K562 (cell line): Measurements from ENCODE around the gene SLC5A10. TPM values are rescaled to one million over a fixed set of nuclear protein-coding genes. Genes with fewer than 3 reads are reported as not detected.

Experiments
- ATAC-seq: fragments of 200-7000 bp; cut with Tn5 transposase; 3 replicates; pipeline ENCODE4 v1.9.1; 2020; ENCODE audit warnings: moderate library complexity
- BruUV-seq: library from RNA; stranded (reverse); fragments of 400-500 nt; replicated peaks from 2 replicates; lab custom pipeline; 2021; lab: Mats Ljungman, UMichigan
- CTCF ChIA-PET: fragments of 300-600 bp; formaldehyde crosslinking; extraction: SDS; loops from one replicate; lab custom pipeline; 2021; ENCODE audit warnings: low intra/inter-chr PET ratio; lab: Yijun Ruan, JAX
- POLR2A ChIA-PET: fragments of 300-600, 350-650 bp; sonication (Branson Sonifier 250); formaldehyde crosslinking; extraction: SDS; loops from one replicate; lab custom pipeline; 2021; ENCODE audit warnings: antibody characterized with exemption, inconsistent platforms; lab: Yijun Ruan, JAX
- DNase-seq, 4 experiments: peaks; one replicate each; pipeline versions ENCODE4 v3.0.0 to v3.0.0-alpha.2; 2011 to 2018; ENCODE audit warnings: low spot score in 3 of 4, mixed read lengths in 3 of 4; ENCODE audit errors: extremely low read depth in 1 of 4
- FAIRE-seq: peaks from 2 replicates; lab custom pipeline; 2011; peaks lifted over from hg19 to GRCh38; lab: Jason Lieb, UNC
- H2AFZ ChIP-seq: 2 replicates; pipeline ENCODE4 v1.6.0; 2011; ENCODE audit warnings: low read depth, low read length, control low read depth, inconsistent platforms
- H3K27ac ChIP-seq: fragments of 200-600 bp; 3 replicates; pipeline ENCODE4 v1.8.0; 2011; ENCODE audit warnings: low read depth, mild to moderate bottlenecking, control low read depth, inconsistent platforms, low read length, moderate library complexity, mixed read lengths; ENCODE audit errors: extremely low read depth
- H3K27me3 ChIP-seq, 2 experiments: fragments of 300-600 bp in 1 of 2; 2 replicates in 1 of 2; 3 replicates in 1 of 2; pipeline versions ENCODE4 v1.6.0 to v1.8.0; 2011; ENCODE audit warnings: inconsistent platforms in 2 of 2, low read length in 2 of 2, mild to moderate bottlenecking in 1 of 2, mixed read lengths in 1 of 2, moderate library complexity in 1 of 2; ENCODE audit not compliant: control insufficient read depth in 2 of 2, insufficient read depth in 2 of 2
- H3K36me3 ChIP-seq: fragments of 300-600 bp; 3 replicates; pipeline ENCODE4 v1.8.0; 2011; ENCODE audit warnings: mild to moderate bottlenecking, low read length, inconsistent platforms; ENCODE audit not compliant: control insufficient read depth, insufficient read depth
- H3K4me1 ChIP-seq, 2 experiments: fragments of 200-600 bp in 1 of 2; replicated peaks in 1 of 2; 2 replicates in 1 of 2; 3 replicates in 1 of 2; pipeline versions ENCODE4 v1.5.1 to v1.8.0; 2011; ENCODE audit warnings: inconsistent platforms in 2 of 2, low read length in 2 of 2, mild to moderate bottlenecking in 1 of 2, mixed read lengths in 1 of 2, moderate library complexity in 1 of 2; ENCODE audit not compliant: control insufficient read depth in 2 of 2, insufficient read depth in 2 of 2
- H3K4me2 ChIP-seq: 2 replicates; pipeline ENCODE4 v1.6.1; 2011; ENCODE audit warnings: low read length, control low read depth, inconsistent platforms, mixed read lengths; ENCODE audit not compliant: insufficient read depth
- H3K4me3 ChIP-seq: fragments of 200-600 bp; sonication (generic), shearing (Covaris generic); 2 replicates; pipeline ENCODE4 v1.5.1; 2016; ENCODE audit warnings: control low read depth, inconsistent platforms
- H3K79me2 ChIP-seq: fragments of 200-600 bp; 3 replicates; pipeline ENCODE4 v1.8.0; 2011; ENCODE audit warnings: low read length, inconsistent platforms; ENCODE audit not compliant: control insufficient read depth, insufficient read depth
- H3K9ac ChIP-seq, 2 experiments: 2 replicates each; pipeline versions ENCODE4 v1.6.0 to v1.6.1; 2011; ENCODE audit warnings: low read depth in 2 of 2, low read length in 2 of 2, control low read depth in 1 of 2, inconsistent platforms in 1 of 2, mild to moderate bottlenecking in 1 of 2, mixed read lengths in 1 of 2; ENCODE audit not compliant: insufficient read depth in 1 of 2
- H3K9me1 ChIP-seq: one replicate; pipeline ENCODE4 v1.6.0; 2011; ENCODE audit warnings: inconsistent platforms, mild to moderate bottlenecking, low read length, moderate library complexity; ENCODE audit not compliant: control insufficient read depth, insufficient read depth
- H3K9me3 ChIP-seq: replicated peaks from 2 replicates; pipeline ENCODE4 v1.5.1; 2011; ENCODE audit warnings: low read depth, low read length, inconsistent platforms; ENCODE audit not compliant: control insufficient read depth, insufficient read depth
- H4K20me1 ChIP-seq: replicated peaks from 2 replicates; pipeline ENCODE4 v1.6.1; 2011; ENCODE audit warnings: low read length, inconsistent platforms, mixed read lengths; ENCODE audit not compliant: control insufficient read depth, insufficient read depth
- CHCHD3 ChIP-seq: fragments of 250-450 bp; sonication (Bioruptor Pico); IDR thresholded peaks from 2 replicates; pipeline ENCODE4 v2.1.2; 2022; ENCODE audit warnings: mild to moderate bottlenecking
- DPF2 ChIP-seq: fragments of 450-650 bp; IDR thresholded peaks from 2 replicates; pipeline ENCODE4 v1.6.1; 2016
- EZH2 ChIP-seq: IDR thresholded peaks from 2 replicates; pipeline ENCODE4 v1.6.1; 2012; ENCODE audit warnings: low read depth, mild to moderate bottlenecking, inconsistent platforms, low read length, borderline replicate concordance
- HNRNPLL ChIP-seq: fragments of 200-400 bp; formaldehyde crosslinking; IDR thresholded peaks from 2 replicates; pipeline ENCODE4 v1.6.1; 2017; ENCODE audit warnings: low read length, low read depth, mild to moderate bottlenecking; ENCODE audit not compliant: poor library complexity, severe bottlenecking
- NR2F6 ChIP-seq: fragments of 450-650 bp; formaldehyde crosslinking; IDR thresholded peaks from 2 replicates; pipeline ENCODE4 v1.4.0; 2020; ENCODE audit warnings: mild to moderate bottlenecking
- TCF7 ChIP-seq: sonication (generic); IDR thresholded peaks from 2 replicates; pipeline ENCODE4 v1.6.1; 2016; ENCODE audit warnings: antibody characterized with exemption, borderline replicate concordance
- TEAD4 ChIP-seq, 2 experiments: sonication (generic) in 1 of 2; formaldehyde crosslinking in 1 of 2; IDR thresholded peaks; 2 replicates each; pipeline versions ENCODE4 v1.6.1 to v1.8.0; 2012 to 2022; ENCODE audit warnings: borderline replicate concordance in 1 of 2, inconsistent platforms in 1 of 2, low read length in 1 of 2, mild to moderate bottlenecking in 1 of 2, missing genetic modification reagents in 1 of 2
- ZFP30 ChIP-seq: fragments of 250-450 bp; sonication (Bioruptor Pico); IDR thresholded peaks from 2 replicates; pipeline ENCODE4 v1.8.0; 2022; ENCODE audit warnings: moderate library complexity, mild to moderate bottlenecking, inconsistent platforms, borderline replicate concordance
- ZNF232 ChIP-seq: sonication (generic); formaldehyde crosslinking; IDR thresholded peaks from 2 replicates; pipeline ENCODE4 v1.8.0; 2022; ENCODE audit warnings: mild to moderate bottlenecking, missing genetic modification reagents
- ZNF408 ChIP-seq: fragments of 250-450 bp; sonication (Bioruptor Pico); IDR thresholded peaks from 2 replicates; pipeline ENCODE4 v1.4.0; 2020; ENCODE audit warnings: low read depth, mild to moderate bottlenecking, moderate library complexity
- ZNF668 ChIP-seq: fragments of 250-450 bp; sonication (Bioruptor Pico); IDR thresholded peaks from 2 replicates; pipeline ENCODE4 v1.8.0; 2022; ENCODE audit warnings: mild to moderate bottlenecking, inconsistent platforms
- WGBS: fragments of 100-300 bp; shearing (Covaris generic); methylation state at CpG from one replicate; pipeline ENCODE4 v1.1.6; 2016; ENCODE audit warnings: low coverage, mixed read lengths; ENCODE audit not compliant: insufficient coverage; ENCODE audit errors: missing lambda C conversion rate; 5-methylcytosine and 5-hydroxymethylcytosine counted together
- in situ Hi-C: fragments of 300-500 bp; cut with MboI; formaldehyde crosslinking; loops from 4 replicates; pipeline ENCODE4 v1.15.0; 2018; ENCODE audit warnings: inconsistent platforms, mixed read lengths
- intact Hi-C: fragments of 100-400 bp; cut with micrococcal nuclease; formaldehyde crosslinking; loops from 2 replicates; pipeline ENCODE4 v1.14.2; 2022
- polyA plus RNA-seq, 8 experiments: library from polyadenylated mRNA; depleted of rRNA in 4 of 8; stranded (reverse) in 5 of 8; unstranded in 3 of 8; fragments of >200 nt; fragmentation: Nextera tagmentation in 2 of 8; fragmentation: Illumina TruSeq in 1 of 8; extraction: Ambion mirVana in 2 of 8; extraction: Trizol in 1 of 8; gene quantifications; 2 replicates each; pipeline versions ENCODE4 v1.2.1 to v1.2.3, GENCODE V29; 2011 to 2014; ENCODE audit warnings: inconsistent platforms in 1 of 8, missing spikeins in 1 of 8
- total RNA-seq, 7 experiments: library from RNA; depleted of rRNA in 6 of 7; stranded (reverse); fragments of >200 nt in 6 of 7; fragmentation: Illumina TruSeq in 2 of 7; extraction: Trizol in 2 of 7; gene quantifications; 2 replicates each; pipeline versions ENCODE4 v1.2.1 to v1.2.3, GENCODE V29; 2011 to 2021; ENCODE audit warnings: low replicate concordance in 1 of 7
- TF ChIP-seq, protein P1 (sequence below): sonication (generic); formaldehyde crosslinking; IDR thresholded peaks from 2 replicates; pipeline ENCODE4 v1.8.0; 2022; ENCODE audit warnings: missing genetic modification reagents, mild to moderate bottlenecking, moderate library complexity, borderline replicate concordance
- TF ChIP-seq, protein P2 (sequence below): fragments of 450-650 bp; formaldehyde crosslinking; IDR thresholded peaks from 2 replicates; pipeline ENCODE4 v1.4.0; 2020; ENCODE audit warnings: mild to moderate bottlenecking, moderate library complexity
- TF ChIP-seq, protein P3 (sequence below): fragments of 450-650 bp; formaldehyde crosslinking; IDR thresholded peaks from 2 replicates; pipeline ENCODE4 v1.4.0; 2022; ENCODE audit warnings: missing genetic modification characterization
- TF ChIP-seq, protein P4 (sequence below): fragments of 450-650 bp; IDR thresholded peaks from 2 replicates; pipeline ENCODE4 v1.6.1; 2016; ENCODE audit warnings: low read depth, mild to moderate bottlenecking, moderate library complexity
- TF ChIP-seq, protein P5 (sequence below): fragments of 250-450 bp; sonication (Bioruptor Pico); IDR thresholded peaks from 2 replicates; pipeline ENCODE4 v1.8.0; 2022; ENCODE audit warnings: inconsistent platforms, mild to moderate bottlenecking, moderate library complexity, borderline replicate concordance

SLC5A10 gene
- total and polyA plus RNA-seq, 9 of the 15 experiments (the other 6 are each of a cell fraction or from before 2014, with no cell fraction given) = 0.03 to 0.09 (median 0.03) TPM; not detected in 5

DNA sequence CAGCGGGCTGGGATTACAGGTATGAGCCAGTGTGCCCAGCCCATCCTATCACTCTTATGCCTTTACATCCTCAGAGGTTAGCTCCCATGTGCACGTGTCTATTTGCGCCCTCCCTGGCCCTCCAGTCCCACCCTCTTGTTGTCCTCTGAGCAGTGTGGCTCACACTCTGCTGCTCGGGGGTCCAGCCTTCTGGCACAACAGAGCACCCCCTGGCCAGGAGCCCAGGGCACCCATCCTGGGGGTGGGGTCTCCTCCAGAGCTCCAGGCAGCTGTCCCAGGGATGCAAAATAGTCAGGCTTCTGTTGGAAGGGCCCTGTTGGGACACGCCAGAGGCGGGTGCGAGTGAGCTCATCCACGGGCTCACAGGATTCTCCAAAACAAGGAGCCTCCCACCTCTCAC, 64.3 kb downstream of the SLC5A10 start:
- peaks cover 6 to 30% of the 10 kb centered on the region in 2 experiments; a peak in 4 of 5 replicates for H3K4me1 ChIP-seq
- WGBS = 46% methylated on average over 3 of the region's 8 CpGs
- no peaks in the 10 kb centered on the region for H3K36me3 ChIP-seq
- no peak overlapping the region for H3K4me3 ChIP-seq
- FAIRE-seq (no peak), DNase-seq (no peak), ATAC-seq (no peak)
- no peak overlapping the region for H3K9ac ChIP-seq
- H3K79me2 ChIP-seq = no peaks in the 10 kb centered on the region
- no TSS peak for BruUV-seq
- no peaks in the 10 kb centered on the region for H3K9me1 ChIP-seq
- in situ Hi-C loops = loop anchor here (5.0 kb wide), 1 partner anchor 39 kb away; no protein-coding TSS in a partner anchor
- H2AFZ ChIP-seq = no peak overlapping the region
- intact Hi-C loops = no loop called here
- H3K27ac ChIP-seq = no peak overlapping the region
- no peak overlapping the region for H3K4me2 ChIP-seq
- no peaks in the 10 kb centered on the region for H3K27me3 ChIP-seq
- no peaks in the 10 kb centered on the region for H3K9me3 ChIP-seq
- H4K20me1 ChIP-seq = no peaks in the 10 kb centered on the region
- POLR2A ChIA-PET = interaction anchor here (0.6 kb wide), 1 partner anchor 9 kb away, joined by 4 read pairs; no protein-coding TSS in a partner anchor
- CTCF ChIA-PET = no interaction called here
- TF ChIP-seq ZNF232 (CRISPR knock-in tag) (no peak), CHCHD3 (CRISPR knock-in tag) (no peak), TEAD4 (IDR thresholded peaks at IDR 0.05; ENCODE audit: low read length) (no peak), TEAD4 (CRISPR knock-in tag; IDR thresholded peaks at IDR 0.05; ENCODE audit: borderline replicate concordance) (no peak), EZH2 (no peak), TCF7 (no peak), ZFP30 (CRISPR knock-in tag) (no peak), NR2F6 (no peak), ZNF668 (no peak), HNRNPLL (no peak), ZNF408 (CRISPR knock-in tag) (no peak), DPF2 (no peak)
- TF ChIP-seq, protein P1, sequence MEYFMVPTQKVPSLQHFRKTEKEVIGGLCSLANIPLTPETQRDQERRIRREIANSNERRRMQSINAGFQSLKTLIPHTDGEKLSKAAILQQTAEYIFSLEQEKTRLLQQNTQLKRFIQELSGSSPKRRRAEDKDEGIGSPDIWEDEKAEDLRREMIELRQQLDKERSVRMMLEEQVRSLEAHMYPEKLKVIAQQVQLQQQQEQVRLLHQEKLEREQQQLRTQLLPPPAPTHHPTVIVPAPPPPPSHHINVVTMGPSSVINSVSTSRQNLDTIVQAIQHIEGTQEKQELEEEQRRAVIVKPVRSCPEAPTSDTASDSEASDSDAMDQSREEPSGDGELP = no peak
- TF ChIP-seq, protein P2, sequence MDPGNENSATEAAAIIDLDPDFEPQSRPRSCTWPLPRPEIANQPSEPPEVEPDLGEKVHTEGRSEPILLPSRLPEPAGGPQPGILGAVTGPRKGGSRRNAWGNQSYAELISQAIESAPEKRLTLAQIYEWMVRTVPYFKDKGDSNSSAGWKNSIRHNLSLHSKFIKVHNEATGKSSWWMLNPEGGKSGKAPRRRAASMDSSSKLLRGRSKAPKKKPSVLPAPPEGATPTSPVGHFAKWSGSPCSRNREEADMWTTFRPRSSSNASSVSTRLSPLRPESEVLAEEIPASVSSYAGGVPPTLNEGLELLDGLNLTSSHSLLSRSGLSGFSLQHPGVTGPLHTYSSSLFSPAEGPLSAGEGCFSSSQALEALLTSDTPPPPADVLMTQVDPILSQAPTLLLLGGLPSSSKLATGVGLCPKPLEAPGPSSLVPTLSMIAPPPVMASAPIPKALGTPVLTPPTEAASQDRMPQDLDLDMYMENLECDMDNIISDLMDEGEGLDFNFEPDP (CRISPR knock-in tag) = no peak
- TF ChIP-seq, protein P3, sequence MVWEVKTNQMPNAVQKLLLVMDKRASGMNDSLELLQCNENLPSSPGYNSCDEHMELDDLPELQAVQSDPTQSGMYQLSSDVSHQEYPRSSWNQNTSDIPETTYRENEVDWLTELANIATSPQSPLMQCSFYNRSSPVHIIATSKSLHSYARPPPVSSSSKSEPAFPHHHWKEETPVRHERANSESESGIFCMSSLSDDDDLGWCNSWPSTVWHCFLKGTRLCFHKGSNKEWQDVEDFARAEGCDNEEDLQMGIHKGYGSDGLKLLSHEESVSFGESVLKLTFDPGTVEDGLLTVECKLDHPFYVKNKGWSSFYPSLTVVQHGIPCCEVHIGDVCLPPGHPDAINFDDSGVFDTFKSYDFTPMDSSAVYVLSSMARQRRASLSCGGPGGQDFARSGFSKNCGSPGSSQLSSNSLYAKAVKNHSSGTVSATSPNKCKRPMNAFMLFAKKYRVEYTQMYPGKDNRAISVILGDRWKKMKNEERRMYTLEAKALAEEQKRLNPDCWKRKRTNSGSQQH (CRISPR knock-in tag) = no peak
- TF ChIP-seq, protein P4, sequence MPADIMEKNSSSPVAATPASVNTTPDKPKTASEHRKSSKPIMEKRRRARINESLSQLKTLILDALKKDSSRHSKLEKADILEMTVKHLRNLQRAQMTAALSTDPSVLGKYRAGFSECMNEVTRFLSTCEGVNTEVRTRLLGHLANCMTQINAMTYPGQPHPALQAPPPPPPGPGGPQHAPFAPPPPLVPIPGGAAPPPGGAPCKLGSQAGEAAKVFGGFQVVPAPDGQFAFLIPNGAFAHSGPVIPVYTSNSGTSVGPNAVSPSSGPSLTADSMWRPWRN = no peak
- TF ChIP-seq, protein P5, sequence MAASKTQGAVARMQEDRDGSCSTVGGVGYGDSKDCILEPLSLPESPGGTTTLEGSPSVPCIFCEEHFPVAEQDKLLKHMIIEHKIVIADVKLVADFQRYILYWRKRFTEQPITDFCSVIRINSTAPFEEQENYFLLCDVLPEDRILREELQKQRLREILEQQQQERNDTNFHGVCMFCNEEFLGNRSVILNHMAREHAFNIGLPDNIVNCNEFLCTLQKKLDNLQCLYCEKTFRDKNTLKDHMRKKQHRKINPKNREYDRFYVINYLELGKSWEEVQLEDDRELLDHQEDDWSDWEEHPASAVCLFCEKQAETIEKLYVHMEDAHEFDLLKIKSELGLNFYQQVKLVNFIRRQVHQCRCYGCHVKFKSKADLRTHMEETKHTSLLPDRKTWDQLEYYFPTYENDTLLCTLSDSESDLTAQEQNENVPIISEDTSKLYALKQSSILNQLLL = no peak
